IMR-90 (cell line): ENCODE data around the gene ACRBP. TPM values are rescaled to one million over a fixed set of nuclear protein-coding genes. Genes with fewer than 3 reads are reported as not detected.
A peak's percentile ranks its signal among the peaks of the same experiment; 100 is the strongest.

Experiments
- ATAC-seq: fragments of 200-7000 bp; cut with Tn5 transposase; 2 replicates; pipeline ENCODE4 v1.9.1; 2020; ENCODE audit warnings: low read depth, mild to moderate bottlenecking, moderate library complexity
- BruUV-seq: library from RNA; stranded (reverse); fragments of 400-500 nt; replicated peaks from 2 replicates; lab custom pipeline; 2021; lab: Mats Ljungman, UMichigan
- CTCF ChIA-PET: fragments of 300-600 bp; formaldehyde crosslinking; extraction: SDS; loops from one replicate; lab custom pipeline; 2021; ENCODE audit warnings: antibody characterized with exemption; lab: Yijun Ruan, JAX
- POLR2A ChIA-PET: fragments of 300-600 bp; sonication (Branson Sonifier 250); formaldehyde crosslinking; loops from one replicate; lab custom pipeline; 2022; ENCODE audit warnings: antibody characterized with exemption; ENCODE audit not compliant: unreplicated experiment; lab: Charles Lee
- DNase-seq: peaks from one replicate; pipeline ENCODE4 v3.0.0; 2013
- H2AFZ ChIP-seq: replicated peaks from 2 replicates; pipeline ENCODE3; 2013; ENCODE audit warnings: low read length, mild to moderate bottlenecking; ENCODE audit not compliant: poor library complexity
- H2AK5ac ChIP-seq: 2 replicates; pipeline ENCODE4 v1.6.1; 2013; ENCODE audit warnings: low read depth, low read length, inconsistent platforms
- H2AK9ac ChIP-seq: replicated peaks from 2 replicates; pipeline ENCODE3; 2013; ENCODE audit warnings: mild to moderate bottlenecking, low read depth, low read length, moderate library complexity; ENCODE audit not compliant: poor library complexity
- H2BK120ac ChIP-seq: 2 replicates; pipeline ENCODE4 v1.6.1; 2013; ENCODE audit warnings: low read depth, low read length, inconsistent platforms
- H2BK15ac ChIP-seq: 3 replicates; pipeline ENCODE4 v1.6.1; 2013; ENCODE audit warnings: low read depth, low read length, inconsistent platforms
- H2BK20ac ChIP-seq: 2 replicates; pipeline ENCODE4 v1.6.1; 2013; ENCODE audit warnings: low read depth, mild to moderate bottlenecking, inconsistent platforms, low read length, moderate library complexity
- H2BK5ac ChIP-seq: 2 replicates; pipeline ENCODE4 v1.6.1; 2013; ENCODE audit warnings: mild to moderate bottlenecking, low read depth, low read length, inconsistent platforms; ENCODE audit not compliant: poor library complexity, severe bottlenecking
- H3K14ac ChIP-seq: replicated peaks from 2 replicates; pipeline ENCODE4 v1.6.1; 2013; ENCODE audit warnings: low read depth, low read length, inconsistent platforms
- H3K18ac ChIP-seq: 2 replicates; pipeline ENCODE4 v1.6.1; 2013; ENCODE audit warnings: low read depth, low read length, control low read depth
- H3K23ac ChIP-seq: 2 replicates; pipeline ENCODE4 v1.6.1; 2013; ENCODE audit warnings: low read depth, low read length, inconsistent platforms
- H3K27ac ChIP-seq: 2 replicates; pipeline ENCODE4 v1.5.1; 2013; ENCODE audit warnings: mild to moderate bottlenecking, control low read depth, low read length; ENCODE audit not compliant: insufficient read depth
- H3K27me3 ChIP-seq: 2 replicates; pipeline ENCODE4 v1.6.1; 2013; ENCODE audit warnings: low read length; ENCODE audit not compliant: control insufficient read depth, insufficient read depth
- H3K36me3 ChIP-seq: 2 replicates; pipeline ENCODE4 v1.6.1; 2013; ENCODE audit warnings: low read length, mixed read lengths; ENCODE audit not compliant: control insufficient read depth, insufficient read depth
- H3K4ac ChIP-seq: 2 replicates; pipeline ENCODE4 v1.6.1; 2013; ENCODE audit warnings: low read depth, low read length, inconsistent platforms
- H3K4me1 ChIP-seq: 2 replicates; pipeline ENCODE4 v1.6.1; 2013; ENCODE audit warnings: low read length, mixed read lengths; ENCODE audit not compliant: control insufficient read depth, insufficient read depth
- H3K4me2 ChIP-seq: 2 replicates; pipeline ENCODE4 v1.6.1; 2013; ENCODE audit warnings: low read depth, mild to moderate bottlenecking, control low read depth, low read length, moderate library complexity
- H3K4me3 ChIP-seq: 2 replicates; pipeline ENCODE4 v1.5.1; 2013; ENCODE audit warnings: low read depth, mild to moderate bottlenecking, control low read depth, low read length, moderate library complexity; ENCODE audit not compliant: insufficient read depth
- H3K56ac ChIP-seq: 2 replicates; pipeline ENCODE4 v1.6.1; 2013; ENCODE audit warnings: low read length, inconsistent platforms; ENCODE audit not compliant: insufficient read depth; ENCODE audit errors: extremely low read depth
- H3K79me1 ChIP-seq, 2 experiments: 2 replicates each; pipeline ENCODE4 v1.6.1; 2013; ENCODE audit warnings: low read length in 2 of 2, inconsistent platforms in 1 of 2, low read depth in 1 of 2
- H3K9ac ChIP-seq: 2 replicates; pipeline ENCODE4 v1.6.1; 2013; ENCODE audit warnings: low read depth, low read length, control low read depth
- H3K9me1 ChIP-seq: 2 replicates; pipeline ENCODE4 v1.6.1; 2013; ENCODE audit warnings: low read length, inconsistent platforms; ENCODE audit not compliant: insufficient read depth
- H3K9me3 ChIP-seq: 2 replicates; pipeline ENCODE4 v1.6.1; 2013; ENCODE audit warnings: low read length; ENCODE audit not compliant: control insufficient read depth, insufficient read depth
- H4K20me1 ChIP-seq: 2 replicates; pipeline ENCODE4 v1.6.1; 2013; ENCODE audit warnings: low read length, inconsistent platforms; ENCODE audit not compliant: insufficient read depth
- H4K5ac ChIP-seq: 2 replicates; pipeline ENCODE4 v1.6.1; 2013; ENCODE audit warnings: mild to moderate bottlenecking, low read depth, low read length, control low read depth
- H4K8ac ChIP-seq, 2 experiments: 2 replicates each; pipeline ENCODE4 v1.6.1; 2013; ENCODE audit warnings: low read depth in 2 of 2, low read length in 2 of 2, control low read depth in 1 of 2, inconsistent platforms in 1 of 2
- H4K91ac ChIP-seq: 2 replicates; pipeline ENCODE4 v1.6.1; 2013; ENCODE audit warnings: low read depth, low read length, inconsistent platforms; ENCODE audit not compliant: insufficient read depth
- BHLHE40 ChIP-seq: fragments of 150-350 bp; IDR thresholded peaks from 2 replicates; pipeline ENCODE4 v1.6.1; 2016; ENCODE audit warnings: mild to moderate bottlenecking, low read depth, low read length
- CHD1 ChIP-seq: IDR thresholded peaks from 2 replicates; pipeline ENCODE4 v1.6.1; 2012; ENCODE audit warnings: low read depth, low read length, improper control_type of control experiment
- FOS ChIP-seq: fragments of 150-350 bp; IDR thresholded peaks from 2 replicates; pipeline ENCODE4 v1.6.1; 2016; ENCODE audit warnings: low read depth, low read length
- MAFK ChIP-seq: IDR thresholded peaks from 2 replicates; pipeline ENCODE4 v1.6.1; 2012; ENCODE audit warnings: low read depth, low read length, improper control_type of control experiment
- MXI1 ChIP-seq: IDR thresholded peaks from 2 replicates; pipeline ENCODE4 v1.6.1; 2012; ENCODE audit warnings: low read depth, mild to moderate bottlenecking, low read length, moderate library complexity, borderline replicate concordance
- NFE2L2 ChIP-seq: fragments of 150-350 bp; IDR thresholded peaks from 2 replicates; pipeline ENCODE4 v1.6.1; 2016; ENCODE audit warnings: low read depth, mild to moderate bottlenecking, low read length
- POLR2A ChIP-seq: IDR thresholded peaks from 2 replicates; pipeline ENCODE4 v1.6.1; 2012; ENCODE audit warnings: mild to moderate bottlenecking, low read depth, low read length
- RCOR1 ChIP-seq: IDR thresholded peaks from 2 replicates; pipeline ENCODE4 v1.6.1; 2012; ENCODE audit warnings: mild to moderate bottlenecking, low read length, improper control_type of control experiment; ENCODE audit not compliant: insufficient replicate concordance
- SMC3 ChIP-seq: fragments of 150-350 bp; IDR thresholded peaks from 2 replicates; pipeline ENCODE4 v1.6.1; 2016; ENCODE audit warnings: low read depth, mild to moderate bottlenecking, antibody characterized with exemption, low read length, moderate library complexity
- WGBS, 2 experiments: methylation state at CpG; one replicate each; pipeline versions ENCODE4 v1.1.5 to v1.1.7; 2013; ENCODE audit warnings: missing lambda C conversion rate in 2 of 2; ENCODE audit not compliant: insufficient read length in 1 of 2; ENCODE audit errors: extremely low coverage in 2 of 2; 5-methylcytosine and 5-hydroxymethylcytosine counted together
- dilution Hi-C: fragments of 300-500 bp; cut with HindIII; formaldehyde crosslinking; loops from one replicate; pipeline ENCODE4 v1.14.3; 2018; ENCODE audit warnings: low sequenced_read_pairs; ENCODE audit not compliant: unreplicated experiment
- in situ Hi-C: fragments of 300-500 bp; cut with MboI; formaldehyde crosslinking; loops from 3 replicates; pipeline ENCODE4 v1.14.3; 2019; ENCODE audit warnings: low sequenced_read_pairs, inconsistent platforms, mixed read lengths
- intact Hi-C: fragments of 100-400 bp; cut with micrococcal nuclease; formaldehyde crosslinking; loops from 2 replicates; pipeline ENCODE4 v1.10.0; 2022
- polyA plus RNA-seq, 3 experiments: library from polyadenylated mRNA; depleted of rRNA; stranded (reverse); fragments of >200 nt; gene quantifications; 2 replicates each; pipeline ENCODE4 v1.2.3, GENCODE V29; 2012; ENCODE audit warnings: low replicate concordance in 1 of 3
- total RNA-seq: library from RNA; depleted of rRNA; stranded (reverse); fragments of >200 nt; gene quantifications from 2 replicates; pipeline ENCODE4 v1.2.3, GENCODE V29; 2012
- TF ChIP-seq, protein P1 (sequence below): fragments of 150-350 bp; IDR thresholded peaks from 2 replicates; pipeline ENCODE4 v1.6.1; 2016; ENCODE audit warnings: low read depth, mild to moderate bottlenecking, low read length, moderate library complexity, borderline replicate concordance
- TF ChIP-seq, protein P2 (sequence below): fragments of 150-350 bp; IDR thresholded peaks from 2 replicates; pipeline ENCODE4 v1.6.1; 2017; ENCODE audit warnings: mild to moderate bottlenecking, antibody characterized with exemption, low read length, low read depth

ACRBP gene
- total and polyA plus RNA-seq, 2 of the 4 experiments (the other 2 are of a cell fraction) = 0.38 TPM; not detected in 1

GRCh38 chr12:6620885-6621274, 26.4 kb downstream of the ACRBP start:
- dilution Hi-C loops = no loop called here
- in situ Hi-C loops = no loop called here
- Histone ChIP-seq H3K27me3 (no peaks in the 10 kb centered on the region), H3K56ac (no peak overlapping the region), H2AK5ac (no peak overlapping the region), H3K9me3 (no peaks in the 10 kb centered on the region), H3K27ac (no peak overlapping the region), H3K9ac (no peak overlapping the region), H3K4me2 (no peak overlapping the region), H3K79me1 (no peaks in the 10 kb centered on the region), H3K4me1 (no peaks in the 10 kb centered on the region; the same call in 1 of the 2 replicates), H2BK20ac (no peak overlapping the region), H2AK9ac (peak overlapping the region; percentile 65), H3K4ac (no peak overlapping the region), H4K5ac (no peak overlapping the region), H4K8ac (no peak overlapping the region), H3K4me3 (no peak overlapping the region), H2BK15ac (no peak overlapping the region), H2BK5ac (no peak overlapping the region), H3K14ac (no peak overlapping the region), H4K20me1 (no peaks in the 10 kb centered on the region), H3K23ac (no peak overlapping the region), H2AFZ (peak overlapping the region; percentile 86), H2BK120ac (no peak overlapping the region), H4K91ac (no peak overlapping the region), H3K9me1 (no peaks in the 10 kb centered on the region), H3K36me3 (no peaks in the 10 kb centered on the region), H3K18ac (no peak overlapping the region)
- ChIA-PET POLR2A (no interaction called here), CTCF (no interaction called here)
- TF ChIP-seq, protein P1, sequence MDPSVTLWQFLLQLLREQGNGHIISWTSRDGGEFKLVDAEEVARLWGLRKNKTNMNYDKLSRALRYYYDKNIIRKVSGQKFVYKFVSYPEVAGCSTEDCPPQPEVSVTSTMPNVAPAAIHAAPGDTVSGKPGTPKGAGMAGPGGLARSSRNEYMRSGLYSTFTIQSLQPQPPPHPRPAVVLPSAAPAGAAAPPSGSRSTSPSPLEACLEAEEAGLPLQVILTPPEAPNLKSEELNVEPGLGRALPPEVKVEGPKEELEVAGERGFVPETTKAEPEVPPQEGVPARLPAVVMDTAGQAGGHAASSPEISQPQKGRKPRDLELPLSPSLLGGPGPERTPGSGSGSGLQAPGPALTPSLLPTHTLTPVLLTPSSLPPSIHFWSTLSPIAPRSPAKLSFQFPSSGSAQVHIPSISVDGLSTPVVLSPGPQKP = no peak
- TF ChIP-seq MXI1 (no peak), POLR2A (no peak), BHLHE40 (no peak), CHD1 (no peak), NFE2L2 (no peak), MAFK (no peak), RCOR1 (no peak), FOS (no peak), SMC3 (no peak)
- TF ChIP-seq, protein P2, sequence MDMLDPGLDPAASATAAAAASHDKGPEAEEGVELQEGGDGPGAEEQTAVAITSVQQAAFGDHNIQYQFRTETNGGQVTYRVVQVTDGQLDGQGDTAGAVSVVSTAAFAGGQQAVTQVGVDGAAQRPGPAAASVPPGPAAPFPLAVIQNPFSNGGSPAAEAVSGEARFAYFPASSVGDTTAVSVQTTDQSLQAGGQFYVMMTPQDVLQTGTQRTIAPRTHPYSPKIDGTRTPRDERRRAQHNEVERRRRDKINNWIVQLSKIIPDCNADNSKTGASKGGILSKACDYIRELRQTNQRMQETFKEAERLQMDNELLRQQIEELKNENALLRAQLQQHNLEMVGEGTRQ = no peak
- DNase-seq = no peak
- WGBS, 2 experiments = 86% methylated on average over 25 of the region's 29 CpGs; no CpG with 5 or more reads in 1 of the 2 experiments
- no peak for ATAC-seq
- no TSS peak for BruUV-seq
- intact Hi-C loops = no loop called here
